ENCODE measurements around the gene MCCC1.

MCCC1 gene

GRCh38 chr3:183032880-183033555 lies 66.3 kb downstream of the MCCC1 start:
- TF ChIP-seq ZBTB7A (IDR thresholded peaks at IDR 0.05; ENCODE audit: low read depth) (no peak), EP300 (IDR thresholded peaks at IDR 0.05; ENCODE audit: borderline replicate concordance) (no peak), MAX (IDR thresholded peaks at IDR 0.05) (no peak)

- no peak for TF ChIP-seq CEBPB (IDR thresholded peaks at IDR 0.05)
- TF ChIP-seq ZBTB7A (IDR thresholded peaks at IDR 0.05; ENCODE audit: low read depth) = no peak
- no peak for TF ChIP-seq TCF12 (IDR thresholded peaks at IDR 0.05; ENCODE audit: low read depth)
- TF ChIP-seq YY1 (IDR thresholded peaks at IDR 0.05; ENCODE audit: low read depth) = no peak
- no peak for TF ChIP-seq EGR1 (IDR thresholded peaks at IDR 0.05)
- no peak for TF ChIP-seq TEAD4 (IDR thresholded peaks at IDR 0.05)
- TF ChIP-seq, protein P1, sequence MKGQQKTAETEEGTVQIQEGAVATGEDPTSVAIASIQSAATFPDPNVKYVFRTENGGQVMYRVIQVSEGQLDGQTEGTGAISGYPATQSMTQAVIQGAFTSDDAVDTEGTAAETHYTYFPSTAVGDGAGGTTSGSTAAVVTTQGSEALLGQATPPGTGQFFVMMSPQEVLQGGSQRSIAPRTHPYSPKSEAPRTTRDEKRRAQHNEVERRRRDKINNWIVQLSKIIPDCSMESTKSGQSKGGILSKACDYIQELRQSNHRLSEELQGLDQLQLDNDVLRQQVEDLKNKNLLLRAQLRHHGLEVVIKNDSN (IDR thresholded peaks at IDR 0.05) = no peak
- no peak for TF ChIP-seq REST (IDR thresholded peaks at IDR 0.05; ENCODE audit: low read depth)
- TF ChIP-seq NFIC (IDR thresholded peaks at IDR 0.05) = no peak
- TF ChIP-seq EP300 (IDR thresholded peaks at IDR 0.05; ENCODE audit: borderline replicate concordance) = no peak
- no peak for TF ChIP-seq CREB1 (IDR thresholded peaks at IDR 0.05; ENCODE audit: low read depth)
- TF ChIP-seq TAF1 (IDR thresholded peaks at IDR 0.05; ENCODE audit: low read depth) = no peak
- no peak for TF ChIP-seq RAD21 (IDR thresholded peaks at IDR 0.05; ENCODE audit: low read depth)
- no peak for TF ChIP-seq FOXM1 (IDR thresholded peaks at IDR 0.05; ENCODE audit: borderline replicate concordance, low read depth)
- TF ChIP-seq MAX (IDR thresholded peaks at IDR 0.05) = no peak
Observed at GRCh38 chr3:183031826-183032225, 67.5 kb downstream of the MCCC1 start.

DNA sequence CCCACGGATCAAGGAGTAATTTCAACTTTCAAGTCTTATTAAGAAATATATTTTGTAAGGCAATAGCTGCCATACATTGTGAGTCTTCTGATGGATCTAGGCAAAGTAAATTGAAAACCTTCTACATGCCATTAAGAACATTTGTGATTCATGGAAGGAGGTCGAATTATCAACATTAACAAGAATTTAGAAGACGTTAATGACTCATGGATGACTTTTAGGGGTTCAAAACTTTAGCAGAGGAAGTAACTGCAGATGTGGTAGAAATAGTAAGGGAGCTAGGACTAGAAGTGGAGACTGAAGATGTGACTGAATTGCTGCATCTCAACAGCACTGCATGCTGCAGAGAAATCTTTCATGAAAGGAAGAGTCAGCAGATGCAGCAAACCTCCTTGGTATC lies 70.9 kb downstream of the MCCC1 start:
- no peak for TF ChIP-seq FOXM1 (IDR thresholded peaks at IDR 0.05; ENCODE audit: borderline replicate concordance, low read depth)

GRCh38 chr3:183027276-183027675 lies 72.0 kb downstream of the MCCC1 start:
- TF ChIP-seq MAX (IDR thresholded peaks at IDR 0.05) (no peak), TCF12 (IDR thresholded peaks at IDR 0.05; ENCODE audit: low read depth) (no peak), TAF1 (IDR thresholded peaks at IDR 0.05; ENCODE audit: low read depth) (no peak), FOXM1 (IDR thresholded peaks at IDR 0.05; ENCODE audit: borderline replicate concordance, low read depth) (no peak), RAD21 (IDR thresholded peaks at IDR 0.05; ENCODE audit: low read depth) (no peak), TEAD4 (IDR thresholded peaks at IDR 0.05) (no peak), EGR1 (IDR thresholded peaks at IDR 0.05) (no peak), NFIC (IDR thresholded peaks at IDR 0.05) (no peak), YY1 (IDR thresholded peaks at IDR 0.05; ENCODE audit: low read depth) (no peak), REST (IDR thresholded peaks at IDR 0.05; ENCODE audit: low read depth) (no peak), EP300 (IDR thresholded peaks at IDR 0.05; ENCODE audit: borderline replicate concordance) (no peak), CEBPB (IDR thresholded peaks at IDR 0.05) (no peak), CREB1 (IDR thresholded peaks at IDR 0.05; ENCODE audit: low read depth) (no peak), ZBTB7A (IDR thresholded peaks at IDR 0.05; ENCODE audit: low read depth) (no peak)
- TF ChIP-seq, protein P1 (IDR thresholded peaks at IDR 0.05) = no peak

GRCh38 chr3:183022936-183023516 lies 76.3 kb downstream of the MCCC1 start:
- TF ChIP-seq YY1 (IDR thresholded peaks at IDR 0.05; ENCODE audit: low read depth) (no peak), EGR1 (IDR thresholded peaks at IDR 0.05) (no peak), CEBPB (IDR thresholded peaks at IDR 0.05) (no peak), NFIC (IDR thresholded peaks at IDR 0.05) (no peak), RAD21 (IDR thresholded peaks at IDR 0.05; ENCODE audit: low read depth) (no peak), ZBTB7A (IDR thresholded peaks at IDR 0.05; ENCODE audit: low read depth) (no peak), TEAD4 (IDR thresholded peaks at IDR 0.05) (no peak), EP300 (IDR thresholded peaks at IDR 0.05; ENCODE audit: borderline replicate concordance) (no peak), MAX (IDR thresholded peaks at IDR 0.05) (no peak), TAF1 (IDR thresholded peaks at IDR 0.05; ENCODE audit: low read depth) (no peak), REST (IDR thresholded peaks at IDR 0.05; ENCODE audit: low read depth) (no peak)
- TF ChIP-seq, protein P1 (IDR thresholded peaks at IDR 0.05) = no peak
